HG03460 (cell line): Measurements from ENCODE around the gene PARP1.
A peak's percentile ranks its signal among the peaks of the same experiment; 100 is the strongest.

Experiments used
- ATAC-seq: cut with Tn5 transposase; IDR thresholded peaks from one replicate; pipeline ENCODE4 v1.9.1; 2021; ENCODE audit not compliant: unreplicated experiment

PARP1 gene

GRCh38 chr1:226381226-226381998 lies 26.5 kb downstream of the PARP1 start:
- no peak for ATAC-seq

- ATAC-seq: no peak
Measured at GRCh38 chr1:226378071-226378470, 29.8 kb downstream of the PARP1 start.

DNA sequence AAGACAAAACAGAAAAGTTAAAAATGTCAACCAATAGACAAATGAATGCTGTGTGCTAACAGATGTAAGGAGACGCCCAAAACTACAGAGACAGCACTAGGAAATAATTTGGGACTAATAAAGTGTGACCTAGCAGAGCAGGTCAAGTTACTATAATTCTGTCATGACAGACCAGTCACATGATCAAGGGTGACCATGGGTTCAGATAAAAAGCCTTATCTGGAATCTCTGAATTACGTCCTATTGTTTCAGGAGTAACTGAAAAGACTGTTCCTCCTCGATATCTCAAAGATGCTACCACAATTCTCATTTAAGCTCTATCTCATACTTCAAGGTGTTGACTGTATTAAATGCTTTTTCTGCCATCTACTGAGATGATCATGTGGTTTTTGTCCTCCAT lies 31.6 kb downstream of the PARP1 start:
- ATAC-seq: no peak

DNA sequence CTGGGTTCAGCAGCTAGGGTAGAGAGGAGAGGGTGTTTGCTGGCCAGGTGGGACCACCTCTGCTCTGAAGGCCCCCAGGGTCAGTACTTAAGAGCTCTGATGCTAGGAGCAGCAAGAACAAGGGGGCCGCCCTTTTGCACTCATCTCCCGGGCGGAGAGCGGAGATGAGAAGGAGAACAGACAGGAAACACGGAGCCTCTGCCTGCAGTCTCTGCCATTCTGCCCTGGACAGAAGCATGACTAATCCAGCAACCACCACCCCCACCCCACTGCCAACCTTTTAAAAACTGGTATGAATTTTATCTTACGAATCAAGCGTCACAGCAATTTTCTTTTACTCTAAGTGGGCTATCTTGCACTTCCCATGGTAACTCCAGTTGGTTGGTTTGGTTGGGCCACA lies 34.5 kb downstream of the PARP1 start:
- no peak for ATAC-seq

DNA sequence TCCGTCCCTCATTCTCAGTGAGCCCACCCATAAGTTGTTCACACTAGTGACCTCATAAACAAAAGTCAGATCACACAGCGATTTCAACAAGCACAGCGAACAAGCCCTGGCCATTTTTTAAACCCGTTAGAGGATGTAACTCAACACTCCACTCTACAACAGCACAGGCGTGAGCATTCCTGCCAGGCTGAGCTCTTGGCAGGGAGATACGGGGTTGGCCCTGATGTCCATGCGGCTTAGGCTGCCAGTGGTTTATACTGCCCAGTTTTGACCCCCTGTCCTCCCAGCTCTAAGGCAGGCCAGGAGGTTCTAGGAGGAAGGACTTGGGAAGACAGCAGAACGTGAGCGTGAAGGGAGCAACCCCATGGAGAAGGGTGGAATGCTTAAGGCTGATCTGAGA lies 35.0 kb downstream of the PARP1 start:
- no peak for ATAC-seq

DNA sequence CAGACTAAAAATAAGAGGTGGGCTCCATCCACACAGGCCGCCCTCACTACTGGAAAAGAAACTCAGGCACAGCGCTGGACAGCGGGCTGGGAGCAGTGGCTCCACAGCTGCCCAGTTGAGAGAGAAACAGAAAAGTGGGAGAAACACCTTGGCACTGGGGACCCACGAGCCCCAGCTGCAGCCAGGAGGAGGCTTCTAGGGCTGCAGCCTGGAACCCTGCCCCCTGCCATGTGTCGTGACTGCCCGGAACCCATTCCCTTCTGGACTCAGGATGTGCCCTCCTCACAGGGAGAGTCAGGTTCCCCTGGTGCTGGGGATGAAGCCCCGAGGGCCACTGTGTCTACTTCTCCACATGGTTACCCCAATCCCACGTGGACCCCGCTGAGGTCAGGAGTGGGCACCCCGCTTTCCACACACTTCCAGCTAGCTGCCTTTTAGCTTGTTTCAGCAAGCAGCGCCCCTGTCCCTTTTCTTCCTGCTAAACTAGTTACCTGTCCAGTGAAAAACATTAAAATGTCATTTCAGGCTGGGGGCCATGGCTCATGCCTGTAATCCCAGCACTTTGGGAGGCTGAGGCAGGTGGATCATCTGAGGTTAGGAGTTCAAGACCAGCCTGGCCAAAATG lies 35.9 kb downstream of the PARP1 start:
- no peak for ATAC-seq

DNA sequence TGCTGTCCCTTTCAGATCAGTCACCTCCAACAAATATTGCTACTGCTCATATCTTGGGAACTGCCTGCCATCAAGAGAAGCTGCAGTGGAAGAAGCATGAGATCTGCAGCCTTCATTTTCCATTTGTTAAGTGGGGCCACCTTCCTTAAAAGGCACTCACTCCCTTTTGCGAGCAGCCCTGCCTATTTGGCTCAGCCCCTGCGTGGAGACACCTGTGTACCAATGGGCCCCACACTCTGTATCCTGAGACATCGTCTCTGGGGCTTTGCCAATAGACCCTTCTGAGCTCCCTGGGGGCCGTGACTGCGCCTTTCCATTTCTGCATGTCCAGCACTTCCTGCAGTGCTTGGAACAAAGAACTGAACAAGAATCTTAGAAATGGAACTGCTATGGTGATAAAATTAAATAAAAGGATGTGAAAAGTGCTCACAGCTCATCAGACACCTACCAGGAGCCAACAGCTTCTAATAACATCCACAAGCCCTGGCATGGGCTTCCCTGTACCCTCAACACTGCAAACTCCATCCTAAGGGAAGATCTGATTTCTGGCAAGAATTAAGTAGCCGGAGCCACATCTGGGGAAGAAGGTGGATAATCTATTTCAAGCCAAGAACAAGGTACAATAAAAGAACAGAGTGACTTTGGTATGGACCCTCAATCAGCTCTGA lies 36.7 kb downstream of the PARP1 start:
- peak; percentile 21 for ATAC-seq

DNA sequence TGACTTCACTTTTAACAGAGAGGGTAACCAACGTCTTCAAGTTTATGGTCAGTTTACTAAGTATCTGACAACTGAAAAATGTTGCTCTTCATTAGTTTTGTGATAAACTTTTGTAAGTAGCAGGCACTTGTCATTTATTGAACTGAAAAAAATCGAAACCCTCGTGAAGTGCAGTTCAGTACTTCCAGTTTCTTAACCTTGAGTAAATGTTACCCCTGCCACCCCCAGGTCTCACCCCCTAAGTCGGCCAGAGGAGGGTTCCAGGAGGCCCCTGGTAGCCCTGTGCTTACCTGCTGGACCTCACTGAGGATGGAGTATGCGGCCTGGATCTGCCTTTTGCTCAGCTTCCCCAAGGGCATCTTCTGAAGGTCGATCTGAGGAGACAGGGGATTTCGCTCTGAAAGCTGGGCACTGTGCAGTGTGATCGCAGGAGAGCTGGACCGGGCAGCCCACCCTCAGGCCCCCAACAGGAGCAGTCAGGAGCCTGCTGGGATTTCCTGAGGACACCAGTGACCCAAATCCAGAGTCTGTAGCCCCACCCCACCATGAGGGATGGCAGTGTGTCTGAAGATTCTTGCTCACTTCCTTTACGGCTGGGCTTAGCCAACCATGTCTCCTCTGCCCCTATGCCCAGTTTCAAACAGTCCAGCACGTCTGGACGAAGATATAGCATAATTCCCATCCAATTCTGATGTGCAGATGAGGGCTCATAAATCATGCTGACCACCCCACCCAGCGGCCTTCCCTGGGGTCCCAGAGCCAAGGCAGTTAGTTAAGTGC lies 37.6 kb downstream of the PARP1 start:
- peak; percentile 76 for ATAC-seq

GRCh38 chr1:226369110-226369509 lies 38.8 kb downstream of the PARP1 start:
- ATAC-seq: no peak

- ATAC-seq: no peak
Measured at GRCh38 chr1:226366290-226366689, 41.6 kb downstream of the PARP1 start.

- no peak for ATAC-seq
Measured at GRCh38 chr1:226365831-226366231, 42.1 kb downstream of the PARP1 start.

GRCh38 chr1:226364901-226365565 lies 42.9 kb downstream of the PARP1 start:
- no peak for ATAC-seq

- ATAC-seq: no peak
Measured at GRCh38 chr1:226364514-226364899, 43.4 kb downstream of the PARP1 start.

DNA sequence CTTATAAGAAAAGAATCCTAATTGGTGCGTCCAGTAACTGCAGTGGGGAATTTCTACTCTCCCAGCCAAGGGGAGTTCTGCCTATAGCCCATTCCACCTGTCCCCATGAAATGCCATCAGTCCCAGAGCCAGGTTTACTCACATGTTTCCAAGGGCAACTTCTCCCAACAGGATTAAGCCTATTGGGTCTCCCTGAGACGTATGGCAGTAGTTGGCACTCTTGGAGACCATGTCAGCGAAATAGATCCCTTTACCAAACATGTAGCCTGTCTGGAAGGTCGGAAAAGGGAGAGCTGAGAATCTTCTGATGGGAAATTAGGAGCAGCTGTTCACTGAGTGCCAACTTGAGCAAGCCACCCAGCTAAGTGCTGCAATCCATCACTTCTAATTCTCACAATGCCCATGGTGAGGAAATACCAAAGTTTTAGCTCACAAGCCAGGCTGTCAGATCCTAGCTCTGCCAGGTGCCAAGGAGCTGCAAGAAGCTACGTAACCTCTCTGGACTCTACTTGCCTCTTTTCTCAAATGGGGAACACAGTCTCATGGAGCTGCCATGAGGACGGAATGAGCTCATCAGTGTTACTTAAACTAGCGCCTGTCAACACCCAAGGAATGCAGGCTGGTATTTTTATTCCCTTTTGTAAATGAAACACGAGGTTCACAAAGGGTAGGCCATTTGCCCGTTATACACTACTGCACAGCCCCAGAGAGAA lies 43.9 kb downstream of the PARP1 start:
- ATAC-seq: no peak

DNA sequence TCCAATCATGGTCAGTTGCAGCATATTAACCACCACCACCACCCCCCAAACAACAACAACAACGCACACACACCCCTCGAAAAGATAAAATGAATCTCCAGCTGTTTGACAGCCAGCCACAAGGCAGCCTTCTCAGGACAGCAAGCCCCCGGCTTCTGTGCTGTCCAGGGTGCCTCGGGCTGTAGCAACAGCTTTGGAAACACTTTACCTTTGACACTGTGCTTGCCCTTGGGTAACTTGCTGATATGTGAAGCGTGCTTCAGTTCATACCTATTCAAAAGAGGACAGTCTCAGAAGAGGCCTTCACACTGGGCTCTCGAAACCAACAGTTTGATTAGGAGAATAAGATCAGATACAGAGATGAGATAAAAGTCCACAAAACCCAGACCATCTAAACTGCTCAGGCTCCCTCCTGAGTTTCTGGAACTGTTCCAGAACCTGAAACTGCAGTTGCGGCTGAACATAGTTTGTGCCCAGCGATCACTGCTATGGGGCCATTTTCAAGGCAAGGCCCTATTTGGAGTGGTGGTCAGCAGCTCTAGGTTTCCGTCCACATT lies 44.9 kb downstream of the PARP1 start:
- ATAC-seq: no peak

DNA sequence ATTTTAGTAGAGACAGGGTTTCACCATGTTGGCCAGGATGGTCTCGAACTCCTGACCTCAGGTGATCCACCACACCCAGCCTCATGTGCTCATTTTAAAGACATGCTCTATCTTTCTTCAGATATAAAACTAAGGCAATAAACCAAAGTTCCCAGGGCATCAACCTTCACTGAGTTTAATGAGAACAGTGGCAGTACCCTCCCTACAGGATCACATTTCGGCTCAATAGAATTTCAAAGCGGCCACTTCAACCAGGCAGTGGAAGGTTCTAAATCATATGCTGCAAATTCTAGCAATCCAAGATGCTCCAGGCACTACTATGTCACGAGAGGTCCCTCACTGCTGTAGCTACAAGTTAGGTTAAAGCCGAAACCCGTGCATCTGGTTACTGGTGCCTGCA lies 45.5 kb downstream of the PARP1 start:
- ATAC-seq: no peak

DNA sequence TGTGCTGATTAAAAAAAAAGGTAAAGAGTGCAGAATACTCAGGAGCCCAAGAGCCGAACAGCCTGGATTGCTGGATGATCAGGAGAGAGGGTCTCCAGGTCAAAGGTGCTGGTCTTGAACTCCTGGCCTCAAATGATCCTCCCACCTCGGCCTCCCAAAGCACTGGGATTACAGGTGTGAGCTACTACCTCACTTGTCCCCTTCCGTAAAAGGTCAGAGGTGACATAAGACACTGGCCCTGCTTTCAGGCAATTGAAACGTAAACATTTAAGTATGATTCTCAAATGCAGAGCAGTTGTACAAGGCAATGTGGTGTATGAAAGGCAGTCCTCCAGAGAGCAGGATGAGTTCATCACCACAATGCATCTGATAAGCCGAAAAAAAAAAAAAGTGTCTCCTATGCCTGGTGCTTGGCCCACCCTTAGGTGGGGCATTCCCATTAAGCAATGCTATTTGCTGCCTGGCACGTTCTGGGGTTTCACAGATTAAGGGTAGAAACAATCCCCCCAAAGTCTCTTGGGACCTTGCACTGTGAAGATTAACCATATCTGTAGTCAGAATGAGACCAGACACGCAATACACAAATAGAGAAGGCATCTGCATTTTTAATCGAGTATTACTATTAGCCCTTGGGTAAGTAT lies 47.7 kb downstream of the PARP1 start:
- ATAC-seq: peak; percentile 63

- ATAC-seq: no peak
Measured at GRCh38 chr1:226357416-226357815, 50.5 kb downstream of the PARP1 start.
